GM12874 (cell line): ENCODE data around the gene SCML1.

Source experiments
- TF ChIP-seq, protein P1 (sequence below): IDR thresholded peaks from 2 replicates; pipeline ENCODE4 v1.5.1; 2011; ENCODE audit warnings: low read depth, mild to moderate bottlenecking, control low read depth, low read length, moderate library complexity; ENCODE audit not compliant: insufficient read depth

Gene SCML1

DNA sequence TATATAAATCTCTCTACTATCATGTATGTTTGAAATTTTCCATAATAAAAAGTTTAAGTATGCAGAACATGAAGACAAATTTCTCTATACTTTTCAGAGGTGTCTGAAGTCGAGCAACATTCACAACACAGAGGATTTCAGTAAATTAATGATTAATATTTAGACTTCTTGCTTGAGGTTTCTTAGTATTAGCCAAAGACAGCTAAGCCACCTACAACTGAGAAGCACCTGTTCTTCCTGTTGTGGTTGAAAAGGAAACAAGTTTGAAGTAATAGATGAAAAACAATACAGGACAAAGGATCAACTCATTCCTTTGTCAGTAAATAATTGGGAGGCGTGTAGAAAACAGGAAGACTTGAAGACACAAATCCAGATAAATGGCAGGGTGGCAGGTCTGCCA lies 21.1 kb downstream of the SCML1 start:
- TF ChIP-seq, protein P1, sequence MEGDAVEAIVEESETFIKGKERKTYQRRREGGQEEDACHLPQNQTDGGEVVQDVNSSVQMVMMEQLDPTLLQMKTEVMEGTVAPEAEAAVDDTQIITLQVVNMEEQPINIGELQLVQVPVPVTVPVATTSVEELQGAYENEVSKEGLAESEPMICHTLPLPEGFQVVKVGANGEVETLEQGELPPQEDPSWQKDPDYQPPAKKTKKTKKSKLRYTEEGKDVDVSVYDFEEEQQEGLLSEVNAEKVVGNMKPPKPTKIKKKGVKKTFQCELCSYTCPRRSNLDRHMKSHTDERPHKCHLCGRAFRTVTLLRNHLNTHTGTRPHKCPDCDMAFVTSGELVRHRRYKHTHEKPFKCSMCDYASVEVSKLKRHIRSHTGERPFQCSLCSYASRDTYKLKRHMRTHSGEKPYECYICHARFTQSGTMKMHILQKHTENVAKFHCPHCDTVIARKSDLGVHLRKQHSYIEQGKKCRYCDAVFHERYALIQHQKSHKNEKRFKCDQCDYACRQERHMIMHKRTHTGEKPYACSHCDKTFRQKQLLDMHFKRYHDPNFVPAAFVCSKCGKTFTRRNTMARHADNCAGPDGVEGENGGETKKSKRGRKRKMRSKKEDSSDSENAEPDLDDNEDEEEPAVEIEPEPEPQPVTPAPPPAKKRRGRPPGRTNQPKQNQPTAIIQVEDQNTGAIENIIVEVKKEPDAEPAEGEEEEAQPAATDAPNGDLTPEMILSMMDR: no peak

GRCh38 chrX:17759990-17760389 lies 22.7 kb downstream of the SCML1 start:
- TF ChIP-seq, protein P1: no peak

DNA sequence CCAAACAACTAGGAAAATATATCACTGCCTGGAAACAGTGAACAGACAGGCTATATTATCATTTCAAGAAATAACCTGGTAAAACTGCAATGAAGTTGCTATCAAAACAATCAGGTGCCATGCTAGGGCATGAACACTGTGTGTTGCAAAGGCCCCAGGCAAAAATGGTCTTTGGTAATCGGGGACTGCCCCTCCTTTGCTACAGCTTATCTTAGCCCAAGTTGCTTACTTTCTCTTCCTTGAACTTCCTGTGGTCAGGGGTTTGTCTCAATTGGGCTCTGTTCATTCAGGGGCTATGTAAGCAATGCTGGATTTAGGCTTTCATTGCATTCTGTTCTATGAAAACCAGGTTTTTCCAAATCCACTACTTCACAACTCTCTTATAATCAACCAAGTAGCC lies 30.4 kb downstream of the SCML1 start:
- TF ChIP-seq, protein P1: no peak

DNA sequence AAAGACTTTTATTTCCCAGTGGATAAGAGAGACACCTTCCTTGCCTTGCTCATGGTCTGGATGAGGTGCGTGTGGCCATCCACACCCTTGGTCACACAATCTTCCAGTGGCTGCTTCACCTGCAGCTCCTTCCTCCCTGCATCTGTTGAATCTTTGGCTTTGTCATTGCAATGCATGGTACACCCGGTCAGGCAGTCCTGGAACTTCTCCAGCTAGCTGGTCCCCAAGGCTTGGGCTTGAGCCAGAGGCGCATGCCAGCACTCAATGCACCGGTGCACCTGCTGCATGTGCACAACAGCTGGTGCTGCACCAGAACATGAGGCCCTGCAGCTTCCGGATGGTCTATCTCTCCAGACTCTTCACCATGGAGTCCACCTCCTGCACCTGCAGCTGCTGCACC lies 31.7 kb downstream of the SCML1 start:
- TF ChIP-seq, protein P1: no peak

- TF ChIP-seq, protein P1: no peak
Measured at GRCh38 chrX:17769701-17770269, 32.5 kb downstream of the SCML1 start.

DNA sequence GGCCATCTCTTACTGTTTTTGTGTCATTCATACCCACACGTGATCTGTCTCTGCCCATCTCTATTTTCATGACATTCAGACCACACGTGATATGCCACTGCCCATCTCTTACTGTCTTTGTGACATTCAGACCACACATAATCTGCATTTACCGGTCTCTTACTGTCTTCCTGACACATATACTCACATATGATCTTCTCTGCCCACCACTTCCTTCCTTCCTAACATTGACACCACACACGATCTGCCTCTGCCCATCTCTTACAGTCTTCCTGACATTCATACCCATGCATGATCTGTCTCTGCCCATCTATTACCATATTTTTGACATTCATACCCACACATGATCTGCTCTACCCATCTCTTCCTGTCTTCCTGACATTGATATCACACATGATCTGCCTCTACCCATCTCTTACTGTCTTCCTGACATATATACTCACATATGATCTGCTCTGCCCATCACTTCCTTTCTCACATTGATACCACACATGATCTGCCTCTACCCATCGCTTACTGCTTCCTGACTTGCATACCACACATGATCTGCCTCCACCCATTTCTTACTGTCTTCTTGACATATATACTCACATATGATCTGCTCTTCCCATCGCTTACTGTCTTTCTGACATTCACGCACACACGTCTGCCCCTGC lies 36.1 kb downstream of the SCML1 start:
- TF ChIP-seq, protein P1: no peak

DNA sequence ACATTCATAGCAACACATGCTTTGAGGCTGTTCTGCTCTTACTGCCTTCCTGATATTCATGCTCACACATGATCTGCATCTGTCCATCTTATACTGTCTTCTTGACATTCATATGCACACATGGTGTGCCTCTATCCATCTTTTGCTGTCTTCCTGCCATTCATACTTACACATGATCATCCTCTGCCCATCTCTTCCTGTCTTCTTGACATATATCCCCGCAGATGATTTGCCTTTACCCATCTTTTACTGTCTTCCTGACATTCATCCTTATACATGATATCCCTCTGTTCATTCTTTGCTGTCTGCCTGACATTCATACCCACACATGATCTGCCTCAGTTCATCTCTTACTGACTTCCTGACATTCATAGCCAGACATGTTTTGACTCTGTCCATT lies 36.8 kb downstream of the SCML1 start:
- TF ChIP-seq, protein P1: no peak

- TF ChIP-seq, protein P1: no peak
Measured at GRCh38 chrX:17778997-17779396, 41.7 kb downstream of the SCML1 start.
